ENCODE data around the gene ADCY3. TPM values are rescaled to one million over a fixed set of nuclear protein-coding genes. Genes with fewer than 3 reads are reported as not detected.
"Not testable (repeated sequence)": the region's sequence is repeated elsewhere in the genome, so short reads cannot be mapped to it uniquely, and the experiment has no call there.

The ADCY3 gene
- polyA plus RNA-seq, 3 donors: 16.4 to 120 (median 96.4) TPM

GRCh38 chr2:24840164-24840869, 79.7 kb downstream of the ADCY3 start:
- 71 to 73% (median 73%) methylated on average over 17 of the region's 17 CpGs for WGBS, 3 donors

GRCh38 chr2:24839729-24840128, 80.3 kb downstream of the ADCY3 start:
- no peak overlapping the region for H3K27ac ChIP-seq (ENCODE audit: low read depth, low read length)
- WGBS, 3 donors: 93% methylated on average over 15 of the region's 15 CpGs

More at GRCh38 chr2:24840164-24840869, 79.7 kb downstream of the ADCY3 start:
- no peak overlapping the region for H3K27ac ChIP-seq (ENCODE audit: low read depth, low read length)

GRCh38 chr2:24838541-24838940, 81.5 kb downstream of the ADCY3 start:
- no peak overlapping the region for H3K27ac ChIP-seq (ENCODE audit: low read depth, low read length)
- WGBS, 3 donors: 90 to 91% (median 90%) methylated on average over 18 of the region's 18 CpGs

GRCh38 chr2:24837996-24838513, 82.0 kb downstream of the ADCY3 start:
- no peak overlapping the region for H3K27ac ChIP-seq (ENCODE audit: low read depth, low read length)
- 86 to 92% (median 89%) methylated on average over 5 of the region's 5 CpGs for WGBS, 3 donors

GRCh38 chr2:24836706-24837105, 83.3 kb downstream of the ADCY3 start:
- 94 to 97% (median 96%) methylated on average over 9 of the region's 9 CpGs for WGBS, 3 donors
- no peak overlapping the region for H3K27ac ChIP-seq (ENCODE audit: low read depth, low read length)

GRCh38 chr2:24836206-24836605, 83.8 kb downstream of the ADCY3 start:
- no peak overlapping the region for H3K27ac ChIP-seq (ENCODE audit: low read depth, low read length)
- 88 to 97% (median 97%) methylated on average over 8 of the region's 8 CpGs for WGBS, 3 donors

- H3K27ac ChIP-seq (ENCODE audit: low read depth, low read length): not testable (repeated sequence)
- 87 to 94% (median 90%) methylated on average over 8 of the region's 8 CpGs for WGBS, 3 donors
These were observed 84.6 kb downstream of the ADCY3 start for GRCh38 chr2:24835411-24835810.

- no peak overlapping the region for H3K27ac ChIP-seq (ENCODE audit: low read depth, low read length)
- WGBS, 3 donors: 92 to 95% (median 93%) methylated on average over 19 to 20 of the region's 20 CpGs
These were observed 85.2 kb downstream of the ADCY3 start for GRCh38 chr2:24834733-24835395.

- H3K27ac ChIP-seq (ENCODE audit: low read depth, low read length): no peak overlapping the region
- 89 to 93% (median 91%) methylated on average over 31 to 32 of the region's 32 CpGs for WGBS, 3 donors
These were observed 86.0 kb downstream of the ADCY3 start for GRCh38 chr2:24833821-24834732.

- WGBS, 3 donors: 91 to 93% (median 92%) methylated on average over 22 of the region's 22 CpGs
- H3K27ac ChIP-seq (ENCODE audit: low read depth, low read length): no peak overlapping the region
These were observed 86.9 kb downstream of the ADCY3 start for GRCh38 chr2:24832931-24833701.

GRCh38 chr2:24832521-24832920, 87.5 kb downstream of the ADCY3 start:
- WGBS, 3 donors: 82 to 87% (median 82%) methylated on average over 9 of the region's 9 CpGs
- no peak overlapping the region for H3K27ac ChIP-seq (ENCODE audit: low read depth, low read length)

- WGBS, 3 donors: 38 to 86% (median 84%) methylated on average over 13 to 14 of the region's 14 CpGs
- no peak overlapping the region for H3K27ac ChIP-seq (ENCODE audit: low read depth, low read length)
These were observed 88.0 kb downstream of the ADCY3 start for GRCh38 chr2:24832073-24832461.

- WGBS, 3 donors: 86 to 93% (median 93%) methylated on average over 12 to 18 of the region's 18 CpGs
- no peak overlapping the region for H3K27ac ChIP-seq (ENCODE audit: low read depth, low read length)
These were observed 88.6 kb downstream of the ADCY3 start for GRCh38 chr2:24831221-24832072.

GRCh38 chr2:24830786-24831185, 89.3 kb downstream of the ADCY3 start:
- 90 to 97% (median 97%) methylated on average over 12 of the region's 12 CpGs for WGBS, 3 donors
- no peak overlapping the region for H3K27ac ChIP-seq (ENCODE audit: low read depth, low read length)

GRCh38 chr2:24830351-24830750, 89.7 kb downstream of the ADCY3 start:
- no peak overlapping the region for H3K27ac ChIP-seq (ENCODE audit: low read depth, low read length)
- 88 to 91% (median 90%) methylated on average over 5 of the region's 5 CpGs for WGBS, 3 donors

GRCh38 chr2:24828238-24828996, 91.6 kb downstream of the ADCY3 start:
- WGBS, 3 donors: 68 to 81% (median 79%) methylated on average over 17 of the region's 17 CpGs
- no peak overlapping the region for H3K27ac ChIP-seq (ENCODE audit: low read depth, low read length)

Measured in adipose tissue (tissue), 3 donors.